ENCODE results near the gene DUSP5.
A peak's percentile ranks its signal among the peaks of the same experiment; 100 is the strongest.

DUSP5 gene

GRCh38 chr10:110516815-110517492, 19.2 kb downstream of the DUSP5 start:
- H3K9ac ChIP-seq (ENCODE audit: low read length), result no peak overlapping the region
- H3K4ac ChIP-seq (ENCODE audit: low read depth, low read length), result no peak overlapping the region
- H3K79me1 ChIP-seq (ENCODE audit: low read length), result peaks cover 14% of the 10 kb centered on the region
- no peak overlapping the region for H2BK5ac ChIP-seq (ENCODE audit: low read length)
- no peaks in the 10 kb centered on the region for H3K4me1 ChIP-seq (ENCODE audit: control insufficient read depth, low read depth, low read length)
- H3K27ac ChIP-seq (ENCODE audit: low read depth, low read length), result no peak overlapping the region
- H4K8ac ChIP-seq (ENCODE audit: low read depth, low read length), result no peak overlapping the region
- peaks cover 16% of the 10 kb centered on the region for H3K36me3 ChIP-seq (ENCODE audit: control insufficient read depth, insufficient read depth, low read length)
- H3K79me2 ChIP-seq (ENCODE audit: control insufficient read depth, insufficient read depth, low read length), result peaks cover 2% of the 10 kb centered on the region
- no CpG with 5 or more reads among the region's 3 CpGs for WGBS (ENCODE audit: extremely low coverage, insufficient coverage, low lambda C conversion rate)
- H2BK120ac ChIP-seq (ENCODE audit: low read depth, low read length), result no peak overlapping the region
- DNase-seq, result no peak
- H3K4me3 ChIP-seq (ENCODE audit: low read length), result no peak overlapping the region
- no peak overlapping the region for H3K56ac ChIP-seq (ENCODE audit: low read length)
- H2BK15ac ChIP-seq (replicated peaks; ENCODE audit: low read depth), result no peak overlapping the region
- H3K4me2 ChIP-seq (ENCODE audit: low read length), result no peak overlapping the region
- H4K5ac ChIP-seq (ENCODE audit: low read length), result no peak overlapping the region
- no peaks in the 10 kb centered on the region for H3K27me3 ChIP-seq (ENCODE audit: insufficient read depth, low read length, poor library complexity)
- H3K23ac ChIP-seq (ENCODE audit: low read length), result no peak overlapping the region
- H2AK5ac ChIP-seq (ENCODE audit: low read length), result no peak overlapping the region
- no peak overlapping the region for H3K18ac ChIP-seq (ENCODE audit: low read length)

GRCh38 chr10:110522365-110522988, 24.8 kb downstream of the DUSP5 start:
- WGBS (ENCODE audit: extremely low coverage, insufficient coverage, low lambda C conversion rate), result no CpG with 5 or more reads among the region's 4 CpGs
- Histone ChIP-seq H2BK120ac (ENCODE audit: low read depth, low read length) (no peak overlapping the region), H3K4ac (ENCODE audit: low read depth, low read length) (no peak overlapping the region), H3K4me2 (ENCODE audit: low read length) (no peak overlapping the region), H3K79me2 (ENCODE audit: control insufficient read depth, insufficient read depth, low read length) (no peaks in the 10 kb centered on the region), H3K23ac (ENCODE audit: low read length) (no peak overlapping the region), H4K5ac (ENCODE audit: low read length) (no peak overlapping the region), H3K4me3 (ENCODE audit: low read length) (no peak overlapping the region), H3K18ac (ENCODE audit: low read length) (no peak overlapping the region), H2AK5ac (ENCODE audit: low read length) (no peak overlapping the region), H3K27ac (ENCODE audit: low read depth, low read length) (no peak overlapping the region), H2BK15ac (replicated peaks; ENCODE audit: low read depth) (no peak overlapping the region), H3K4me1 (ENCODE audit: control insufficient read depth, low read depth, low read length) (peaks cover 3% of the 10 kb centered on the region), H2BK5ac (ENCODE audit: low read length) (no peak overlapping the region), H3K36me3 (ENCODE audit: control insufficient read depth, insufficient read depth, low read length) (no peaks in the 10 kb centered on the region), H3K79me1 (ENCODE audit: low read length) (no peaks in the 10 kb centered on the region), H3K56ac (ENCODE audit: low read length) (no peak overlapping the region), H3K9ac (ENCODE audit: low read length) (peak overlapping the region; percentile 8), H3K27me3 (ENCODE audit: insufficient read depth, low read length, poor library complexity) (no peaks in the 10 kb centered on the region), H4K8ac (ENCODE audit: low read depth, low read length) (no peak overlapping the region)
- DNase-seq, result no peak

GRCh38 chr10:110523736-110524135, 26.0 kb downstream of the DUSP5 start:
- H4K5ac ChIP-seq (ENCODE audit: low read length), result no peak overlapping the region
- no peak overlapping the region for H3K4me3 ChIP-seq (ENCODE audit: low read length)
- H2BK120ac ChIP-seq (ENCODE audit: low read depth, low read length), result no peak overlapping the region
- H3K27ac ChIP-seq (ENCODE audit: low read depth, low read length), result no peak overlapping the region
- no peak overlapping the region for H3K56ac ChIP-seq (ENCODE audit: low read length)
- H3K79me1 ChIP-seq (ENCODE audit: low read length), result no peaks in the 10 kb centered on the region
- H2BK15ac ChIP-seq (replicated peaks; ENCODE audit: low read depth), result no peak overlapping the region
- no peak for DNase-seq
- H3K4me2 ChIP-seq (ENCODE audit: low read length), result no peak overlapping the region
- no peak overlapping the region for H4K8ac ChIP-seq (ENCODE audit: low read depth, low read length)
- no peaks in the 10 kb centered on the region for H3K79me2 ChIP-seq (ENCODE audit: control insufficient read depth, insufficient read depth, low read length)
- no peak overlapping the region for H3K23ac ChIP-seq (ENCODE audit: low read length)
- no peak overlapping the region for H3K9ac ChIP-seq (ENCODE audit: low read length)
- no peaks in the 10 kb centered on the region for H3K27me3 ChIP-seq (ENCODE audit: insufficient read depth, low read length, poor library complexity)
- no peak overlapping the region for H3K4ac ChIP-seq (ENCODE audit: low read depth, low read length)
- no peak overlapping the region for H2AK5ac ChIP-seq (ENCODE audit: low read length)
- peaks cover 8% of the 10 kb centered on the region for H3K4me1 ChIP-seq (ENCODE audit: control insufficient read depth, low read depth, low read length)
- no CpG with 5 or more reads among the region's 3 CpGs for WGBS (ENCODE audit: extremely low coverage, insufficient coverage, low lambda C conversion rate)
- H3K36me3 ChIP-seq (ENCODE audit: control insufficient read depth, insufficient read depth, low read length), result no peaks in the 10 kb centered on the region
- H2BK5ac ChIP-seq (ENCODE audit: low read length), result no peak overlapping the region
- H3K18ac ChIP-seq (ENCODE audit: low read length), result no peak overlapping the region

GRCh38 chr10:110524179-110524858, 26.6 kb downstream of the DUSP5 start:
- Histone ChIP-seq H3K36me3 (ENCODE audit: control insufficient read depth, insufficient read depth, low read length) (no peaks in the 10 kb centered on the region), H4K8ac (ENCODE audit: low read depth, low read length) (no peak overlapping the region), H3K4me2 (ENCODE audit: low read length) (no peak overlapping the region), H3K79me2 (ENCODE audit: control insufficient read depth, insufficient read depth, low read length) (no peaks in the 10 kb centered on the region), H4K5ac (ENCODE audit: low read length) (no peak overlapping the region), H2BK5ac (ENCODE audit: low read length) (no peak overlapping the region), H3K4me3 (ENCODE audit: low read length) (no peak overlapping the region), H2AK5ac (ENCODE audit: low read length) (no peak overlapping the region), H3K27me3 (ENCODE audit: insufficient read depth, low read length, poor library complexity) (no peaks in the 10 kb centered on the region), H3K4ac (ENCODE audit: low read depth, low read length) (no peak overlapping the region), H3K56ac (ENCODE audit: low read length) (no peak overlapping the region), H3K79me1 (ENCODE audit: low read length) (no peaks in the 10 kb centered on the region), H3K27ac (ENCODE audit: low read depth, low read length) (no peak overlapping the region), H3K4me1 (ENCODE audit: control insufficient read depth, low read depth, low read length) (peaks cover 11% of the 10 kb centered on the region), H3K23ac (ENCODE audit: low read length) (no peak overlapping the region), H2BK120ac (ENCODE audit: low read depth, low read length) (no peak overlapping the region), H3K9ac (ENCODE audit: low read length) (no peak overlapping the region), H3K18ac (ENCODE audit: low read length) (no peak overlapping the region), H2BK15ac (replicated peaks; ENCODE audit: low read depth) (no peak overlapping the region)
- no CpG with 5 or more reads among the region's 3 CpGs for WGBS (ENCODE audit: extremely low coverage, insufficient coverage, low lambda C conversion rate)
- DNase-seq, result no peak

GRCh38 chr10:110524859-110525232, 27.1 kb downstream of the DUSP5 start:
- Histone ChIP-seq H2BK5ac (ENCODE audit: low read length) (no peak overlapping the region), H2BK120ac (ENCODE audit: low read depth, low read length) (no peak overlapping the region), H3K79me1 (ENCODE audit: low read length) (no peaks in the 10 kb centered on the region), H3K27me3 (ENCODE audit: insufficient read depth, low read length, poor library complexity) (no peaks in the 10 kb centered on the region), H3K4ac (ENCODE audit: low read depth, low read length) (no peak overlapping the region), H3K36me3 (ENCODE audit: control insufficient read depth, insufficient read depth, low read length) (no peaks in the 10 kb centered on the region), H2AK5ac (ENCODE audit: low read length) (no peak overlapping the region), H3K9ac (ENCODE audit: low read length) (no peak overlapping the region), H3K18ac (ENCODE audit: low read length) (no peak overlapping the region), H3K56ac (ENCODE audit: low read length) (no peak overlapping the region), H3K4me1 (ENCODE audit: control insufficient read depth, low read depth, low read length) (peaks cover 11% of the 10 kb centered on the region), H3K23ac (ENCODE audit: low read length) (no peak overlapping the region), H3K79me2 (ENCODE audit: control insufficient read depth, insufficient read depth, low read length) (no peaks in the 10 kb centered on the region), H3K4me3 (ENCODE audit: low read length) (no peak overlapping the region), H3K4me2 (ENCODE audit: low read length) (no peak overlapping the region), H2BK15ac (replicated peaks; ENCODE audit: low read depth) (no peak overlapping the region), H4K5ac (ENCODE audit: low read length) (no peak overlapping the region), H4K8ac (ENCODE audit: low read depth, low read length) (no peak overlapping the region), H3K27ac (ENCODE audit: low read depth, low read length) (no peak overlapping the region)
- no peak for DNase-seq
- no CpG with 5 or more reads among the region's 2 CpGs for WGBS (ENCODE audit: extremely low coverage, insufficient coverage, low lambda C conversion rate)
